ENCODE measurements around the gene TTLL11.

DNA sequence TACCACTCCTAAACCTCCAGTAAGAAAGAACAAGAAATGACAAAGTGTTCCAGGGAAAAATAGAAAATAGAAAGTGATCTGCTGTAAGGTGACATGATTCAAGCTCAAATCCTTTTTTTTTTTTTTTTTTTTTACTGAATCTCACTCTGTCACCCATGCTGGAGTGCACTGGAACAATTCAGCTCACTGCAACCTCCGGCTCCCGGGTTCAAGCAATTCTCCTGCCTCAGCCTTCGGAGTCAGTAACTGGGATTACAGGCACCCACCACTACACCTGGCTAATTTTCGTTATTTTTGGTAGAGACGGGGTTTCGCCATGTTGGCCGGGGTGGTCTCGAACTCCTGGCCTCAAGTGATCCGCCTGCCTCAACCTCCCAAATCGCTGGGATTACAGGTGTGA is 35.9 kb downstream of the TTLL11 start:
- TF ChIP-seq POLR2A (IDR thresholded peaks at IDR 0.05): no peak
- TF ChIP-seq, protein P1, sequence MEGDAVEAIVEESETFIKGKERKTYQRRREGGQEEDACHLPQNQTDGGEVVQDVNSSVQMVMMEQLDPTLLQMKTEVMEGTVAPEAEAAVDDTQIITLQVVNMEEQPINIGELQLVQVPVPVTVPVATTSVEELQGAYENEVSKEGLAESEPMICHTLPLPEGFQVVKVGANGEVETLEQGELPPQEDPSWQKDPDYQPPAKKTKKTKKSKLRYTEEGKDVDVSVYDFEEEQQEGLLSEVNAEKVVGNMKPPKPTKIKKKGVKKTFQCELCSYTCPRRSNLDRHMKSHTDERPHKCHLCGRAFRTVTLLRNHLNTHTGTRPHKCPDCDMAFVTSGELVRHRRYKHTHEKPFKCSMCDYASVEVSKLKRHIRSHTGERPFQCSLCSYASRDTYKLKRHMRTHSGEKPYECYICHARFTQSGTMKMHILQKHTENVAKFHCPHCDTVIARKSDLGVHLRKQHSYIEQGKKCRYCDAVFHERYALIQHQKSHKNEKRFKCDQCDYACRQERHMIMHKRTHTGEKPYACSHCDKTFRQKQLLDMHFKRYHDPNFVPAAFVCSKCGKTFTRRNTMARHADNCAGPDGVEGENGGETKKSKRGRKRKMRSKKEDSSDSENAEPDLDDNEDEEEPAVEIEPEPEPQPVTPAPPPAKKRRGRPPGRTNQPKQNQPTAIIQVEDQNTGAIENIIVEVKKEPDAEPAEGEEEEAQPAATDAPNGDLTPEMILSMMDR (IDR thresholded peaks at IDR 0.05): no peak

Data from right lobe of liver (tissue), 4 donors.